ENCODE results near the gene NRSN2.
"Not testable (repeated sequence)": the region's sequence is repeated elsewhere in the genome, so short reads cannot be mapped to it uniquely, and the experiment has no call there.

NRSN2 gene

DNA sequence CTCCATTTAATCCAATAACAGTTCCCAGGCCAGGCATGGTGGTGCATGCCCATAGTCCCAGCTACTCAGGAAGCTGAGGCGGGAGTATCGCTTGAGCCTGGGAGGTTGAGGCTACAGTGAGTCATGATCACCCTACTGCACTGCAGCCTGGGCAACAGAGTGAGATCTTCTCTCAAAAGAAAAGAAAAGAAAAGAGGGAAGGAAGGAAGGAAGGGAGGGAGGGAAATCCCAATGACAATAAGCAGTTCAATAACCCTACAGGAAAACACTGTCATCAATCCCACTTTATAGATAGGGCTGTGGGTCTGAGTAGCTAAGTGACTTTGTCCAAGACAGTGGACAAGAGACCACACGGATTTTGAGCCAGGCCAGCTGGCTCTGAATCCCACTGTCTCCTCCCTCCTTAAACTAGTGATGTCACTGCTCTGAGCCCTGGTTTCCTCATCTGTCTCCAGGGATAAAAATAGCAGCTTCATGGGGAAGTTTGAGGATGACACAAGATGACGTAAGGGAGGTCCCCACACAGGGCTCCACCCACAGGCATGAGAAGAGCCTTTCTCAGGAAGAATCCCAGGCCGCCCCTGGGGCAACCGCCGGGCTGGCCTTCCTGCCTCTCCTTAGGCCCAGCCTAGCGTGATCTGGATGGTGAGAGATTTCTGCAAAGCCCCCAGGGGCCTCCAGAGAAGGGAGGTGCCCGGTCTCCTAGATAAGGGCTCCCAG, 26.4 kb downstream of the NRSN2 start:
- no peak for DNase-seq (ENCODE audit: low read depth in 2 of 2, low spot score in 1 of 2)

- no peak for DNase-seq (ENCODE audit: low read depth in 2 of 2, low spot score in 1 of 2)
Measured at GRCh38 chr20:375265-375889, 28.5 kb downstream of the NRSN2 start.

DNA sequence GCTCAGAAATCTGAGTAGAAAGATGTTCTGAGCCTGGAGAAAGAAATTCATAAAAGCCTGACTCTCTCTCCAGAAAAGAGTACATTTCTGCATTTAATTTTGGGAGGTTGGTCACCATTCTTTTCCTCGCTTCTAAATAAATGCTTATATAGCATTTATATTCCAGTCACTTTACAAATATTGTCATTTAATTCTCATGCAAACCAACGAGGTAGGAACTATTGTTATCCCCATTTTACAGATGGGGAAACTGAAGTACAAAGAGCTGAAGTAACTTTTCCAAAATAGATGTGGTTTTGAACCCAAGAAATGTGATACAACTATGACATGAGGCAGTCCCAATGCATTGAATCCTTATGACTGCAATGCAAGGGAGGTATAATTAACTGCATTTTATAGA, 29.2 kb downstream of the NRSN2 start:
- DNase-seq (ENCODE audit: low read depth in 2 of 2, low spot score in 1 of 2) = no peak

GRCh38 chr20:376750-377149, 29.8 kb downstream of the NRSN2 start:
- no peak for DNase-seq (ENCODE audit: low read depth in 2 of 2, low spot score in 1 of 2)

DNA sequence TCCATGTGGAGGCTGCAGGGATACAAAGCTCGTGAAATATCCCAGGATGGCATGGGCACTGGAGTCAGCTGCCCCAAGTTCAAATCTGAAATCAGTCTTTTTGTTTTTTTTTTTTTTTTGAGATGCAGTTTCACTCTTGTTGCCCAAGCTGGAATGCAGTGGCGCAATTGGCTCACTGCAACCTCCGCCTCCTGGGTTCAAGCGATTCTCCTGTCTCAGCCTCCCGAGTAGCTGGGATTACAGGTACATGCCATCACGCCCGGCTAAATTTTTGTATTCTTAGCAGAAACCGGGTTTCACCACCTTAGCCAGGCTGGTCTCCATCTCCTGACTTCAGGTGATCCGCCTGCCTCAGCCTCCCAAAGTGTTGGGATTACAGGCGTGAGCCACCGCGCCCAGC, 30.7 kb downstream of the NRSN2 start:
- DNase-seq (ENCODE audit: low read depth in 2 of 2, low spot score in 1 of 2) = not testable (repeated sequence)

GRCh38 chr20:378961-379336, 32.0 kb downstream of the NRSN2 start:
- DNase-seq (ENCODE audit: low read depth in 2 of 2, low spot score in 1 of 2) = no peak

DNA sequence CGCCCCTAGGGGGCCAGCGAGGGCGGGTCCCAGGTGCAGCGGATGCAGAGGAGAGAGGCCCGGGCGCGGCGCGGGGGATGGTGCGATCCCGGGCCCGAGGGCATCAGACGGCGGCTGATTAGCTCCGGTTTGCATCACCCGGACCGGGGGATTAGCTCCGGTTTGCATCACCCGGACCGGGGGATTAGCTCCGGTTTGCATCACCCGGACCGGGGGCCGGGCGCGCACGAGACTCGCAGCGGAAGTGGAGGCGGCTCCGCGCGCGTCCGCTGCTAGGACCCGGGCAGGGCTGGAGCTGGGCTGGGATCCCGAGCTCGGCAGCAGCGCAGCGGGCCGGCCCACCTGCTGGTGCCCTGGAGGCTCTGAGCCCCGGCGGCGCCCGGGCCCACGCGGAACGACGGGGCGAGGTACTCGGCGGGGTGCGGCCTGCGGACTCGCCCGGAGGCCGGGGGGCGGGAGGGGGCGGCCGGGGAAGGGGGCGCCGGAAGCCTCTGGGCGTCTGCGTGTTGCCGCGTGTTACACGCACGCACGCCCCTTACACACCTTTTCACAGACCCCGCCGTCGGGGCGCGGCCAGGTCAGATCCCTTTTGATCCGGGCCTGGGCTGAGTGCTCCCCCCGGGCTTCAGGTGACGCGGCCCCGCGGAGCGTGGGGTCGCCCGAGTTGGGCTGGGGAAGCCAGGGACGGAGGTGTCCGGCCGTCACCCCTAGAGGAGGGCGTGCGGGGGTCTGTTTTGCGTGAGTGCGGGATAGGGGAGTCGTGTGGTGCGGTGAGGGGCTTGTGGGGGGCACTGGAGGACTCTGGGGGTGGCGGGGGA, 34.1 kb downstream of the NRSN2 start:
- DNase-seq (ENCODE audit: low read depth in 2 of 2, low spot score in 1 of 2) = peak in 1 of 2 donors; percentile 30

GRCh38 chr20:381581-382290, 34.8 kb downstream of the NRSN2 start:
- peak; percentile 43 to 71 for DNase-seq (ENCODE audit: low read depth in 2 of 2, low spot score in 1 of 2)

GRCh38 chr20:382291-383115, 35.6 kb downstream of the NRSN2 start:
- no peak for DNase-seq (ENCODE audit: low read depth in 2 of 2, low spot score in 1 of 2)

DNA sequence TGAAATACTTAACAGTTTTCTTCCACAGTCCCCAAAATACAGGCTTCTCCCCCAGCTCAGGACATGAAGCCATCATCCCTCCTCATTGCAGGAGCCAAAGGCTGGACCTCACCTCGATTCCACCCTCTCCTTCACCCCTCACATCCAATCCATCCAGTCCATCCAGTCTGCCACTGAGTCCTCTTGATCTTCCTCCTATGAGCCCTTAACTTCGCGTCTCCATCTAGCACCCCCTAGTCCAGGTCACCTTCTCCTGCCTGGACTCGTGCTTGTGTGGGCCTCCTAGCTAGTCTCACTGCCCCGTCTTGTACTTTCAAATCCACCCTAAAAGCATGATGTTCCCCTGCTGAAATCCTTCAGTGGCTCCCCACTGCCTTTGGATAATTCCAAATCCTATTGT, 37.0 kb downstream of the NRSN2 start:
- no peak for DNase-seq (ENCODE audit: low read depth in 2 of 2, low spot score in 1 of 2)

GRCh38 chr20:384723-385122, 37.8 kb downstream of the NRSN2 start:
- no peak for DNase-seq (ENCODE audit: low read depth in 2 of 2, low spot score in 1 of 2)

- no peak for DNase-seq (ENCODE audit: low read depth in 2 of 2, low spot score in 1 of 2)
Measured at GRCh38 chr20:385448-385847, 38.5 kb downstream of the NRSN2 start.

DNA sequence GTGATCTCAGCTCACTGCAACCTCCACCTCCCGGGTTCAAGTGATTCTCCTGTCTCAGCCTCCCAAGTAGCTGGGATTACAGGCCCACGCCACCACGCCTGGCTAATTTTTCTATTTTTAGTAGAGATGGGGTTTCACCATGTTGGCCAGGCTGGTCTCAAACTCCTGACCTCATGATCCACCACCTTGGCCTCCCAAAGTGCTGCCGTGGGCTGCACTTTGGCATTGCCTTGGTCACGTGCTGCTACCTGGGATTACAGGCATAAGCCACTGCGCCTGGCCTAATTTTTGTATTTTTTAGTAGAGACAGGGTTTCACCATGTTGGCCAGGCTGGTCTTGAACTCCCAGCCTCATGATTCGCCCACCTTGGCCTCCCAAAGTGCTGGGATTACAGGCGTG, 39.7 kb downstream of the NRSN2 start:
- DNase-seq (ENCODE audit: low read depth in 2 of 2, low spot score in 1 of 2) = not testable (repeated sequence)

DNA sequence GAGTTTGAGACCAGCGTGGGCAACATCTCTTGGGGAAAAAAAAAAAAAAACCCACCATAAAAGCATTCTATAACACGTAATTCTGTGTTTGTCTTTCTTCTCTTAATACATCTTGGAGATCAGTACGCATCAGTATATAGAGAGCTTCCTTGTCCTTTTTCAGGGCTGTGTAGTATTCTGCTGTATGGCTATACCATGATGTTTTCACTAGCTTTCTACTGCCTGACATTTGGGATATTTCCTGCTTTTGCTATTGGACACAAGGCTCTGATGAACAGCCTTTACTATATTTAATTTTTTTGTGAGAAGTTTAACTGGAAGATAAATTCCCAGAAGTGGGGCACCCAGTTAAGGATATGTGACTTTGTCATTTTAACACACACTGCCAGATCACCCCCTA, 40.6 kb downstream of the NRSN2 start:
- no peak for DNase-seq (ENCODE audit: low read depth in 2 of 2, low spot score in 1 of 2)

DNA sequence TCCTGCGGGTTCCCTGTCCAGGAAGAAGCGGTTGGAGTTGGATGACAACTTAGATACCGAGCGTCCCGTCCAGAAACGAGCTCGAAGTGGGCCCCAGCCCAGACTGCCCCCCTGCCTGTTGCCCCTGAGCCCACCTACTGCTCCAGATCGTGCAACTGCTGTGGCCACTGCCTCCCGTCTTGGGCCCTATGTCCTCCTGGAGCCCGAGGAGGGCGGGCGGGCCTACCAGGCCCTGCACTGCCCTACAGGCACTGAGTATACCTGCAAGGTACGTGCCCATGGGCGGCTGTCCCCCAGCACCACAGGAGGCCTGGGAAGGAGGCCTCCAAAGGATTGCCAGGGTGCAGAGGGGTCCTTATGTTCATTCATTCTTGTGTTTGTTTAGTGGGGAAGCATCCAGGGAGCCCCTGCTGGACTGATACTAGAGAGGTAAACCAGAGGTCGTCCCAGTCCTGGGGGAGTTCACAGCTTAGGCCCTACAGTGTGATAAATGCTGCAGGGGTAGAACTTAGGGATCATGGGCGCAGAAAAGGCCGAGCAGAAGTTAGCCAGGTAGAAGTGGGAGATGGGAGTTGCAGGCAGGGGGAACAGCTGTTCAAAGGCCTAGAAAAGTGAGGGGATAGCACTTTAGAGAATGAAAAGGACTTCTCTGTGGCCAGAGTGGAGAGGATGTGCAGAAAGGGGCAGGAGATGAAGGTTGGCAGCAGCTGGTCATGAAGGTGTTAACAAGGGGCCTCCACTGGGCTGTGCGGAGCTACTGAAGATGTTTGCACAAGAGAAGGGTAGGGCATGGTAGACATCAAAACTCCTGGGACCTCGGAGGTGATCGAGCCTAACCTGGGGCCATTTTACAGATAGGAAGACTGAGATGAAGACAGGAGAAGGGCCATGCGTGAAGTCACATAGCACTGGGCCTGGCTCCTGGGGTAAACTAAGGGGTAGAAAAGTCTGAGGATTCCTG, 41.4 kb downstream of the NRSN2 start:
- DNase-seq (ENCODE audit: low read depth in 2 of 2, low spot score in 1 of 2) = no peak

DNA sequence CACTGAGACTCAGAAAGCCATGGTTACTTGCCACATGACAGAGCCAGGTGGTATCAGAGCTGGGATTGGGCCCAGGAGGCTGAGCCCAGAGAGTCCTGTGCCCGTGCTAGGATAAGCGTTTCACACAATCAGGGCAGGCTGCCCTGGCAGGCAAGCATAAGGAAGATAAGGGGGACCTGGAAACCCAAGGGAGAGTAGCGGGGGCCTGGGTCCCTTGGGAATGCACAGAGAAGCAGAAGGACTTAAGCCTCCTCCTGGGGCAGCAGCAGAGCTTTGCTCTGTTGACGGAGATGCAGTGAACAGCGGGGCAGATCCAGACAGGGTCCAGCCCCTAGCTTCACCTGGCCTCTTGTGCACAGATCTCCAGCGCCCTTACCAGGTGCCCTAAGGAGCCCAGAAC, 42.3 kb downstream of the NRSN2 start:
- DNase-seq (ENCODE audit: low read depth in 2 of 2, low spot score in 1 of 2) = no peak

DNA sequence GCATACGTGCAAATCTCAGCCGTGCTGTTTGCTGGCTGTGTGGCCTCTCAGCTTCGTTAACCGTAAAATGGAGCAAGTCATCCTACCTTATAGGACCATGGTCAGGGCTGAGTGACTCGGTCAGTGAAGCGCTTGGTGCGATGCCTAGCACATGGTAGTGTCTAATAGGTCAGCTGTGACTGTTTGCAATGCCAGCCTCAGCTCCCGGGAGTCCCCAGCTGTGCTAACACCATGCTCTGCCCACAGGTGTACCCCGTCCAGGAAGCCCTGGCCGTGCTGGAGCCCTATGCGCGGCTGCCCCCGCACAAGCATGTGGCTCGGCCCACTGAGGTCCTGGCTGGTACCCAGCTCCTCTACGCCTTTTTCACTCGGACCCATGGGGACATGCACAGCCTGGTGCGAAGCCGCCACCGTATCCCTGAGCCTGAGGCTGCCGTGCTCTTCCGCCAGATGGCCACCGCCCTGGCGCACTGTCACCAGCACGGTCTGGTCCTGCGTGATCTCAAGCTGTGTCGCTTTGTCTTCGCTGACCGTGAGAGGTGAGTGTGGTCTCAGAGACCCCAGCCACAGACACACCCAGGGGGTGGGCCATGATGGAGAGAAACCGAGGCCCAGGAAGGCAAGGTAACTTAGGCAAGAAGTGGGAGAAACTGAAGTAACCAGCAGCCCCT, 44.3 kb downstream of the NRSN2 start:
- DNase-seq (ENCODE audit: low read depth in 2 of 2, low spot score in 1 of 2) = no peak

- DNase-seq (ENCODE audit: low read depth in 2 of 2, low spot score in 1 of 2) = not testable (repeated sequence)
Measured at GRCh38 chr20:393296-393695, 46.4 kb downstream of the NRSN2 start.

DNA sequence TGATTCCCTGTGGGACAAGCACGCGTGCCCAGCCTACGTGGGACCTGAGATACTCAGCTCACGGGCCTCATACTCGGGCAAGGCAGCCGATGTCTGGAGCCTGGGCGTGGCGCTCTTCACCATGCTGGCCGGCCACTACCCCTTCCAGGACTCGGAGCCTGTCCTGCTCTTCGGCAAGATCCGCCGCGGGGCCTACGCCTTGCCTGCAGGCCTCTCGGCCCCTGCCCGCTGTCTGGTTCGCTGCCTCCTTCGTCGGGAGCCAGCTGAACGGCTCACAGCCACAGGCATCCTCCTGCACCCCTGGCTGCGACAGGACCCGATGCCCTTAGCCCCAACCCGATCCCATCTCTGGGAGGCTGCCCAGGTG, 49.3 kb downstream of the NRSN2 start:
- no peak for DNase-seq (ENCODE audit: low read depth in 2 of 2, low spot score in 1 of 2)
